ENCODE data around the gene PHKA2.

PHKA2 gene

GRCh38 chrX:18899796-18900380 lies 84.0 kb downstream of the PHKA2 start:
- Histone ChIP-seq H3K27me3 (ENCODE audit: low read depth) (no peaks in the 10 kb centered on the region), H3K9me3 (no peaks in the 10 kb centered on the region), H3K4me3 (no peak overlapping the region), H3K4me1 (no peaks in the 10 kb centered on the region), H3K36me3 (replicated peaks) (peaks cover 9% of the 10 kb centered on the region)
- in situ Hi-C loops (cut with MboI; ENCODE audit: low sequenced_read_pairs): loop anchor here (5.0 kb wide), 1 partner anchor 508 kb away; no protein-coding TSS in a partner anchor
- peak in 1 of 2 experiments; percentile 44 for DNase-seq (ENCODE audit: low spot score in 2 of 2)

GRCh38 chrX:18898492-18898891 lies 85.4 kb downstream of the PHKA2 start:
- no peak for DNase-seq (ENCODE audit: low spot score in 2 of 2)
- H3K4me1 ChIP-seq: no peaks in the 10 kb centered on the region
- H3K27me3 ChIP-seq (ENCODE audit: low read depth): no peaks in the 10 kb centered on the region
- no peaks in the 10 kb centered on the region for H3K9me3 ChIP-seq
- no peak overlapping the region for H3K4me3 ChIP-seq
- H3K36me3 ChIP-seq (replicated peaks): peaks cover 9% of the 10 kb centered on the region
- in situ Hi-C loops (cut with MboI; ENCODE audit: low sequenced_read_pairs): loop anchor here (5.0 kb wide), 1 partner anchor 506 kb away; no protein-coding TSS in a partner anchor

GRCh38 chrX:18898091-18898490 lies 85.8 kb downstream of the PHKA2 start:
- H3K4me3 ChIP-seq: no peak overlapping the region
- no peak for DNase-seq (ENCODE audit: low spot score in 2 of 2)
- no peaks in the 10 kb centered on the region for H3K4me1 ChIP-seq
- no peaks in the 10 kb centered on the region for H3K27me3 ChIP-seq (ENCODE audit: low read depth)
- no peaks in the 10 kb centered on the region for H3K9me3 ChIP-seq
- in situ Hi-C loops (cut with MboI; ENCODE audit: low sequenced_read_pairs): loop anchor here (5.0 kb wide), 1 partner anchor 506 kb away; no protein-coding TSS in a partner anchor
- peaks cover 7% of the 10 kb centered on the region for H3K36me3 ChIP-seq (replicated peaks)

- Histone ChIP-seq H3K9me3 (no peaks in the 10 kb centered on the region), H3K27me3 (ENCODE audit: low read depth) (no peaks in the 10 kb centered on the region), H3K4me1 (no peaks in the 10 kb centered on the region), H3K4me3 (no peak overlapping the region), H3K36me3 (replicated peaks) (peaks cover 2% of the 10 kb centered on the region; the same call in 1 of the 2 replicates)
- DNase-seq (ENCODE audit: low spot score in 2 of 2): no peak
- in situ Hi-C loops (cut with MboI; ENCODE audit: low sequenced_read_pairs): loop anchor here (5.0 kb wide), 1 partner anchor 505 kb away; no protein-coding TSS in a partner anchor
Observed at GRCh38 chrX:18897611-18898010, 86.3 kb downstream of the PHKA2 start.

GRCh38 chrX:18896680-18897544 lies 87.0 kb downstream of the PHKA2 start:
- in situ Hi-C loops (cut with MboI; ENCODE audit: low sequenced_read_pairs): loop anchor here (5.0 kb wide), 1 partner anchor 505 kb away; no protein-coding TSS in a partner anchor
- Histone ChIP-seq H3K27me3 (ENCODE audit: low read depth) (no peaks in the 10 kb centered on the region), H3K4me1 (no peaks in the 10 kb centered on the region), H3K36me3 (replicated peaks) (no peaks in the 10 kb centered on the region), H3K4me3 (no peak overlapping the region), H3K9me3 (no peaks in the 10 kb centered on the region)
- DNase-seq (ENCODE audit: low spot score in 2 of 2): no peak

GRCh38 chrX:18895189-18895951 lies 88.5 kb downstream of the PHKA2 start:
- no peaks in the 10 kb centered on the region for H3K4me1 ChIP-seq
- DNase-seq (ENCODE audit: low spot score in 2 of 2): no peak
- no peaks in the 10 kb centered on the region for H3K27me3 ChIP-seq (ENCODE audit: low read depth)
- in situ Hi-C loops (cut with MboI; ENCODE audit: low sequenced_read_pairs): loop anchor here (5.0 kb wide), 1 partner anchor 503 kb away; no protein-coding TSS in a partner anchor
- H3K4me3 ChIP-seq: no peak overlapping the region
- no peaks in the 10 kb centered on the region for H3K9me3 ChIP-seq
- no peaks in the 10 kb centered on the region for H3K36me3 ChIP-seq (replicated peaks)

GRCh38 chrX:18894156-18894555 lies 89.8 kb downstream of the PHKA2 start:
- no peak overlapping the region for H3K4me3 ChIP-seq
- in situ Hi-C loops (cut with MboI; ENCODE audit: low sequenced_read_pairs): no loop called here
- no peaks in the 10 kb centered on the region for H3K9me3 ChIP-seq
- DNase-seq (ENCODE audit: low spot score in 2 of 2): no peak
- H3K4me1 ChIP-seq: no peaks in the 10 kb centered on the region
- H3K27me3 ChIP-seq (ENCODE audit: low read depth): no peaks in the 10 kb centered on the region
- H3K36me3 ChIP-seq (replicated peaks): no peaks in the 10 kb centered on the region

GRCh38 chrX:18893536-18893935 lies 90.4 kb downstream of the PHKA2 start:
- in situ Hi-C loops (cut with MboI; ENCODE audit: low sequenced_read_pairs): no loop called here
- no peaks in the 10 kb centered on the region for H3K36me3 ChIP-seq (replicated peaks)
- no peak for DNase-seq (ENCODE audit: low spot score in 2 of 2)
- no peaks in the 10 kb centered on the region for H3K4me1 ChIP-seq
- H3K27me3 ChIP-seq (ENCODE audit: low read depth): no peaks in the 10 kb centered on the region
- no peak overlapping the region for H3K4me3 ChIP-seq
- H3K9me3 ChIP-seq: no peaks in the 10 kb centered on the region

- no peak overlapping the region for H3K4me3 ChIP-seq
- H3K9me3 ChIP-seq: no peaks in the 10 kb centered on the region
- H3K4me1 ChIP-seq: no peaks in the 10 kb centered on the region
- no peaks in the 10 kb centered on the region for H3K27me3 ChIP-seq (ENCODE audit: low read depth)
- in situ Hi-C loops (cut with MboI; ENCODE audit: low sequenced_read_pairs): no loop called here
- DNase-seq (ENCODE audit: low spot score in 2 of 2): no peak
- H3K36me3 ChIP-seq (replicated peaks): no peaks in the 10 kb centered on the region
Observed at GRCh38 chrX:18892899-18893298, 91.0 kb downstream of the PHKA2 start.

GRCh38 chrX:18891548-18891945 lies 92.4 kb downstream of the PHKA2 start:
- in situ Hi-C loops (cut with MboI; ENCODE audit: low sequenced_read_pairs): no loop called here
- no peaks in the 10 kb centered on the region for H3K27me3 ChIP-seq (ENCODE audit: low read depth)
- H3K36me3 ChIP-seq (replicated peaks): no peaks in the 10 kb centered on the region
- no peak overlapping the region for H3K4me3 ChIP-seq
- no peaks in the 10 kb centered on the region for H3K9me3 ChIP-seq
- H3K4me1 ChIP-seq: peaks cover 3% of the 10 kb centered on the region; the same call in 1 of the 2 replicates
- no peak for DNase-seq (ENCODE audit: low spot score in 2 of 2)

- H3K9me3 ChIP-seq: no peaks in the 10 kb centered on the region
- H3K27me3 ChIP-seq (ENCODE audit: low read depth): no peaks in the 10 kb centered on the region
- no peak overlapping the region for H3K4me3 ChIP-seq
- DNase-seq (ENCODE audit: low spot score in 2 of 2): no peak
- H3K36me3 ChIP-seq (replicated peaks): no peaks in the 10 kb centered on the region
- in situ Hi-C loops (cut with MboI; ENCODE audit: low sequenced_read_pairs): no loop called here
- peaks cover 10% of the 10 kb centered on the region for H3K4me1 ChIP-seq
Observed at GRCh38 chrX:18890724-18891547, 93.0 kb downstream of the PHKA2 start.

GRCh38 chrX:18890049-18890381 lies 93.9 kb downstream of the PHKA2 start:
- H3K4me3 ChIP-seq: no peak overlapping the region
- peaks cover 11% of the 10 kb centered on the region for H3K4me1 ChIP-seq
- in situ Hi-C loops (cut with MboI; ENCODE audit: low sequenced_read_pairs): no loop called here
- DNase-seq (ENCODE audit: low spot score in 2 of 2): no peak
- no peaks in the 10 kb centered on the region for H3K9me3 ChIP-seq
- H3K36me3 ChIP-seq (replicated peaks): no peaks in the 10 kb centered on the region
- no peaks in the 10 kb centered on the region for H3K27me3 ChIP-seq (ENCODE audit: low read depth)
